Measurements from ENCODE around the gene PITPNM2. TPM values are rescaled to one million over a fixed set of nuclear protein-coding genes. Genes with fewer than 3 reads are reported as not detected.

Gene PITPNM2
- total RNA-seq, 2 donors from 2014 or later, result 7.9 to 14.3 TPM

- ATAC-seq (ENCODE audit: insufficient number of reproducible peaks, low FRiP score, low read depth) (no peak), DNase-seq (ENCODE audit: low spot score) (no peak)
- H3K4me3 ChIP-seq, result no peak overlapping the region
- H3K4me1 ChIP-seq (ENCODE audit: control insufficient read depth in 1 of 2, low read depth in 2 of 2), result peaks cover 6 to 17% of the 10 kb centered on the region in 2 donors
- H3K27ac ChIP-seq, result no peak overlapping the region
- TF ChIP-seq, protein P1, sequence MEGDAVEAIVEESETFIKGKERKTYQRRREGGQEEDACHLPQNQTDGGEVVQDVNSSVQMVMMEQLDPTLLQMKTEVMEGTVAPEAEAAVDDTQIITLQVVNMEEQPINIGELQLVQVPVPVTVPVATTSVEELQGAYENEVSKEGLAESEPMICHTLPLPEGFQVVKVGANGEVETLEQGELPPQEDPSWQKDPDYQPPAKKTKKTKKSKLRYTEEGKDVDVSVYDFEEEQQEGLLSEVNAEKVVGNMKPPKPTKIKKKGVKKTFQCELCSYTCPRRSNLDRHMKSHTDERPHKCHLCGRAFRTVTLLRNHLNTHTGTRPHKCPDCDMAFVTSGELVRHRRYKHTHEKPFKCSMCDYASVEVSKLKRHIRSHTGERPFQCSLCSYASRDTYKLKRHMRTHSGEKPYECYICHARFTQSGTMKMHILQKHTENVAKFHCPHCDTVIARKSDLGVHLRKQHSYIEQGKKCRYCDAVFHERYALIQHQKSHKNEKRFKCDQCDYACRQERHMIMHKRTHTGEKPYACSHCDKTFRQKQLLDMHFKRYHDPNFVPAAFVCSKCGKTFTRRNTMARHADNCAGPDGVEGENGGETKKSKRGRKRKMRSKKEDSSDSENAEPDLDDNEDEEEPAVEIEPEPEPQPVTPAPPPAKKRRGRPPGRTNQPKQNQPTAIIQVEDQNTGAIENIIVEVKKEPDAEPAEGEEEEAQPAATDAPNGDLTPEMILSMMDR (IDR thresholded peaks at IDR 0.05), result no peak
- H3K36me3 ChIP-seq, result no peaks in the 10 kb centered on the region
- H3K27me3 ChIP-seq (replicated peaks; ENCODE audit: insufficient read depth), result no peaks in the 10 kb centered on the region
- no peaks in the 10 kb centered on the region for H3K9me3 ChIP-seq
Observed at GRCh38 chr12:123121670-123122069, 29.2 kb downstream of the PITPNM2 start.

DNA sequence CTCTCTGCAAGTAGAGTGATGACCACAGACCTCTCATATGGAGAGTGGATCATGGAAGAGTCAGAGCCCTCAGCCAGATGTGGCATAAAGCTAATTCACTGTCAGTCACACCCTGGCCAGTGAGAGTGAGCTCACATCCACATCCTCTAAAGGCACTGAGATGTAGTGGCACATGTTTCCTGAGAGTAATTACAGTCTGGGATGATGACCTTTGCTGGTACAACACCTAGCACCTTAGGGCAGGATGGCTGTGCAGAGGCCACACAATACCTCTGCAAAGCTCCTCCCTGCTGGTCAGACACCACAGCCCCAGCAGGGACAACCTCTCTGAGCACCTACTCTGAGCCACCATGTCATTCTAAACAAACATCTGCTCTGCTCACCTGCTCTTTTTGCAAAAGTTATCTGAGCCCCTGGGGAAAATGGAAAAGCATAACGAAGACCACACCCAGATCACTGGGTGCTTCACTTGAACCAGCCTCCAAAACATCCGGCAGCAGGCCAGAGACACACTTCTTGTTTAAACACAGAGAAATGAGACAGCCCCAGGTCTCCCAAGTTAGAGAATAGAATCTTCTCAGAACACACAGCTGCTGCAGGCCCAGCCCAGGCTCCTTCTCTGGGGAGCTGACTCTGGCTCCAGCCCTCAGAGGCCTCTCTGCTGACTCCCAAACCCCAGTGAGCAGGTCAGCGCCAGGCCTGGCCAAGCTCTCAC lies 30.3 kb downstream of the PITPNM2 start:
- ATAC-seq (ENCODE audit: insufficient number of reproducible peaks, low FRiP score, low read depth) (no peak), DNase-seq (ENCODE audit: low spot score) (no peak)
- no peaks in the 10 kb centered on the region for H3K36me3 ChIP-seq
- TF ChIP-seq, protein P1 (IDR thresholded peaks at IDR 0.05), result no peak
- H3K4me3 ChIP-seq, result no peak overlapping the region
- no peaks in the 10 kb centered on the region for H3K9me3 ChIP-seq
- H3K27ac ChIP-seq, result no peak overlapping the region
- peaks cover 8 to 19% of the 10 kb centered on the region in 2 donors for H3K4me1 ChIP-seq (ENCODE audit: control insufficient read depth in 1 of 2, low read depth in 2 of 2)
- no peaks in the 10 kb centered on the region for H3K27me3 ChIP-seq (replicated peaks; ENCODE audit: insufficient read depth)

- ATAC-seq (ENCODE audit: insufficient number of reproducible peaks, low FRiP score, low read depth) (no peak), DNase-seq (ENCODE audit: low spot score) (no peak)
- Histone ChIP-seq H3K4me3 (no peak overlapping the region), H3K27me3 (replicated peaks; ENCODE audit: insufficient read depth) (no peaks in the 10 kb centered on the region), H3K27ac (no peak overlapping the region), H3K9me3 (no peaks in the 10 kb centered on the region), H3K36me3 (no peaks in the 10 kb centered on the region), H3K4me1 (ENCODE audit: control insufficient read depth in 1 of 2, low read depth in 2 of 2) (peaks cover 12 to 25% of the 10 kb centered on the region in 2 donors)
- TF ChIP-seq, protein P1 (IDR thresholded peaks at IDR 0.05), result no peak
Observed at GRCh38 chr12:123119808-123120207, 31.1 kb downstream of the PITPNM2 start.

DNA sequence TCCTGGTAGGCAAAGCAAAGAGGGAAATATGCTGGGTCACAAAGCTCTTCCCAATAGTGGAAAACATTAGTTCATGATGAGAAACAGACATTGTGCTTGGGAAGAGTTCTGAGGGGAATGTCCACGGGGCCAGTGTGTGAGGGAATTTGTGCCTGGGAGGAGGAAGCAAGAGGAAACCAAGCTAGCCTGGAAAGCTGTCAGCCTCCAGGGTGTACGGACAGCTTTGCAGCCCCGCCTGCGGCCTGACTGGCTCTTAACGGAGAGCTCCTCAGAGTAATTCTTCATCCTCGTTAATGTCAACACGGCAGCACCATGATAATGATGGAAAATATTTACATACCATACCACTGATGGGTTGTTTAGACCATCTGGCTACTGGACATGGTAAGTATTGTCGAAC lies 32.4 kb downstream of the PITPNM2 start:
- DNase-seq (ENCODE audit: low spot score), result no peak
- no peak overlapping the region for H3K27ac ChIP-seq

DNA sequence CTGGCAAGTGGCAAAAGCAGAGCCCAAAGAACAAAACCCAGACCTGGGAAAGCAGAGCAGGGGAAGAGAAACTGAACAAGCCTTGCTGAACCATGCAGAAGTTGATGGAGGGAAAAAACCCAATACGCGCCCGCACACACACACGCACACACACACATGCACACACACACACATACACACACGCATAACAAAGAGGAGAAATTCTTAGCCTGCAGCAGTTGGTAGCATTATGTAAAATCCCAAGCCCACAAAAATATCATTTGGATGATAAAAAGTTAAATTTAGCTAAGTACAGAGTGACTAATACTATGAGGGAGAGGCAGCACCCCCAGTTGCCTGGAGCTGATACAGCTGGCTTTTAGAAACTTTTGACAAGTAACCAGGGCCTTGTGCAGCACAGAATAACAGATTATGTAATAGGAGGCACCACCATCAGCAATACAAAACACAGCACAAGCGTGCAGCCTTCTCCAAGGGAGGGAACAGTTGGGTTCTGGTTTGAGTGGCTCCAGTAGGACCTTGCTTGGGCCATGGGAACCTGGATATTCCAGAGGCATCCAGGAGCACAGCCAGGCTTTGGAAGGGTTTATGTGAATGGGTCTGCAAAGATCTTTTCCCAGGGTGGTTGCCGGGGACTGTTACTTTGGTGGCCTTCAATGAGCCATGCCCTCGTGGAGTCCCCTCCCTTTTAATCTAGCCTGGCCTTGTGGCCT lies 35.3 kb downstream of the PITPNM2 start:
- TF ChIP-seq, protein P1 (IDR thresholded peaks at IDR 0.05), result no peak
- peaks cover 17 to 44% of the 10 kb centered on the region in 2 donors for H3K4me1 ChIP-seq (ENCODE audit: control insufficient read depth in 1 of 2, low read depth in 2 of 2)
- H3K27ac ChIP-seq, result peak overlapping the region; percentile 73 to 74
- H3K4me3 ChIP-seq, result peak overlapping the region; percentile 54
- H3K9me3 ChIP-seq, result no peaks in the 10 kb centered on the region
- H3K27me3 ChIP-seq (replicated peaks; ENCODE audit: insufficient read depth), result no peaks in the 10 kb centered on the region
- no peaks in the 10 kb centered on the region for H3K36me3 ChIP-seq
- peak; percentile 99 for ATAC-seq (ENCODE audit: insufficient number of reproducible peaks, low FRiP score, low read depth)
- peak; percentile 62 for DNase-seq (ENCODE audit: low spot score)

More for the DNA sequence above, 32.4 kb downstream of the PITPNM2 start:
- ATAC-seq (ENCODE audit: insufficient number of reproducible peaks, low FRiP score, low read depth), result no peak
- H3K27me3 ChIP-seq (replicated peaks; ENCODE audit: insufficient read depth), result no peaks in the 10 kb centered on the region
- no peaks in the 10 kb centered on the region for H3K9me3 ChIP-seq
- H3K4me3 ChIP-seq, result no peak overlapping the region
- TF ChIP-seq, protein P1 (IDR thresholded peaks at IDR 0.05), result no peak
- peaks cover 17 to 32% of the 10 kb centered on the region in 2 donors for H3K4me1 ChIP-seq (ENCODE audit: control insufficient read depth in 1 of 2, low read depth in 2 of 2)
- H3K36me3 ChIP-seq, result no peaks in the 10 kb centered on the region
